ENCODE data around the gene C19orf38. TPM values are rescaled to one million over a fixed set of nuclear protein-coding genes. Genes with fewer than 3 reads are reported as not detected.

Gene C19orf38
- total and polyA plus RNA-seq, 4 donors: 0.97 to 3.9 (median 1.5) TPM

GRCh38 chr19:10811391-10812111 lies 36.7 kb upstream of the C19orf38 start:
- 94% methylated on average over 17 of the region's 17 CpGs for WGBS
- H3K27me3 ChIP-seq (ENCODE audit: control insufficient read depth in 4 of 4, insufficient read depth in 4 of 4, low read length in 3 of 4): no peaks in the 10 kb centered on the region
- peak; percentile 67 for DNase-seq (ENCODE audit: low spot score)
- no peak overlapping the region for H3K9ac ChIP-seq (ENCODE audit: low read depth in 1 of 2, low read length in 2 of 2)
- H3K4me3 ChIP-seq (ENCODE audit: low read depth in 1 of 3, low read length in 3 of 3): no peak overlapping the region
- no peak overlapping the region for H3K27ac ChIP-seq (ENCODE audit: low read depth in 1 of 2, low read length in 2 of 2)
- H3K9me3 ChIP-seq (ENCODE audit: control insufficient read depth in 4 of 4, low read length in 3 of 4): no peaks in the 10 kb centered on the region
- H3K36me3 ChIP-seq (ENCODE audit: control insufficient read depth in 4 of 4, insufficient read depth in 3 of 4, low read depth in 1 of 4, low read length in 3 of 4): peaks cover 6 to 52% (median 10%) of the 10 kb centered on the region in 4 donors
- no peak for TF ChIP-seq NR2F2 (IDR thresholded peaks at IDR 0.05)
- TF ChIP-seq MAX (IDR thresholded peaks at IDR 0.05): no peak
- TF ChIP-seq EGR1 (IDR thresholded peaks at IDR 0.05; ENCODE audit: low read depth in 2 of 2): no peak
- no peak for TF ChIP-seq RXRA (IDR thresholded peaks at IDR 0.05)
- TF ChIP-seq ZBTB33 (IDR thresholded peaks at IDR 0.05): no peak
- no peak for TF ChIP-seq HNF4G (IDR thresholded peaks at IDR 0.05)
- TF ChIP-seq GABPA (IDR thresholded peaks at IDR 0.05 in 1 of 2, conservative IDR thresholded peaks at IDR 0.05 in 1 of 2): no peak
- peaks cover 0 to 4% (median 2%) of the 10 kb centered on the region in 4 donors for H3K4me1 ChIP-seq (ENCODE audit: control insufficient read depth in 4 of 4, insufficient read depth in 4 of 4, low read length in 3 of 4)

GRCh38 chr19:10812196-10812595 lies 36.0 kb upstream of the C19orf38 start:
- Histone ChIP-seq H3K9me3 (ENCODE audit: control insufficient read depth in 4 of 4, low read length in 3 of 4) (no peaks in the 10 kb centered on the region), H3K27me3 (ENCODE audit: control insufficient read depth in 4 of 4, insufficient read depth in 4 of 4, low read length in 3 of 4) (no peaks in the 10 kb centered on the region), H3K9ac (ENCODE audit: low read depth in 1 of 2, low read length in 2 of 2) (no peak overlapping the region), H3K4me1 (ENCODE audit: control insufficient read depth in 4 of 4, insufficient read depth in 4 of 4, low read length in 3 of 4) (peaks cover 0 to 4% (median 2%) of the 10 kb centered on the region in 4 donors), H3K36me3 (ENCODE audit: control insufficient read depth in 4 of 4, insufficient read depth in 3 of 4, low read depth in 1 of 4, low read length in 3 of 4) (peaks cover 6 to 52% (median 12%) of the 10 kb centered on the region in 4 donors), H3K27ac (ENCODE audit: low read depth in 1 of 2, low read length in 2 of 2) (no peak overlapping the region), H3K4me3 (ENCODE audit: low read depth in 1 of 3, low read length in 3 of 3) (no peak overlapping the region)
- peak; percentile 54 for DNase-seq (ENCODE audit: low spot score)
- WGBS: 97% methylated on average over 19 of the region's 19 CpGs
- no peak for TF ChIP-seq REST (IDR thresholded peaks at IDR 0.05)
- TF ChIP-seq HNF4A (conservative IDR thresholded peaks at IDR 0.05): no peak
- TF ChIP-seq RAD21 (IDR thresholded peaks at IDR 0.05): no peak
- no peak for TF ChIP-seq FOXA1 (IDR thresholded peaks at IDR 0.05)
- TF ChIP-seq CTCF (IDR thresholded peaks at IDR 0.05; ENCODE audit: low read depth, low read length, missing input control): no peak
- no peak for TF ChIP-seq JUND (IDR thresholded peaks at IDR 0.05)
- no peak for TF ChIP-seq GABPA (IDR thresholded peaks at IDR 0.05 in 1 of 2, conservative IDR thresholded peaks at IDR 0.05 in 1 of 2)
- no peak for TF ChIP-seq EGR1 (IDR thresholded peaks at IDR 0.05; ENCODE audit: low read depth in 2 of 2)
- TF ChIP-seq SP1 (IDR thresholded peaks at IDR 0.05): no peak
- TF ChIP-seq, protein P1, sequence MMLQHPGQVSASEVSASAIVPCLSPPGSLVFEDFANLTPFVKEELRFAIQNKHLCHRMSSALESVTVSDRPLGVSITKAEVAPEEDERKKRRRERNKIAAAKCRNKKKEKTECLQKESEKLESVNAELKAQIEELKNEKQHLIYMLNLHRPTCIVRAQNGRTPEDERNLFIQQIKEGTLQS (IDR thresholded peaks at IDR 0.05): no peak
